IPS-15b (cell line): ENCODE measurements around the gene SMAD5.

Experiments
- H3K27me3 ChIP-seq: one replicate; pipeline ENCODE4 v1.6.1; 2013; ENCODE audit warnings: low read length; ENCODE audit not compliant: control insufficient read depth, insufficient read depth
- H3K36me3 ChIP-seq: one replicate; pipeline ENCODE4 v1.6.1; 2013; ENCODE audit warnings: low read length; ENCODE audit not compliant: control insufficient read depth, insufficient read depth
- H3K4me1 ChIP-seq: one replicate; pipeline ENCODE4 v1.6.1; 2013; ENCODE audit warnings: mild to moderate bottlenecking, low read length; ENCODE audit not compliant: control insufficient read depth, insufficient read depth
- H3K4me3 ChIP-seq: one replicate; pipeline ENCODE4 v1.5.1; 2013; ENCODE audit warnings: low read depth, low read length
- H3K9ac ChIP-seq: one replicate; pipeline ENCODE4 v1.6.1; 2013; ENCODE audit warnings: low read depth, mild to moderate bottlenecking, low read length
- H3K9me3 ChIP-seq: one replicate; pipeline ENCODE4 v1.6.1; 2013; ENCODE audit warnings: mild to moderate bottlenecking, low read length; ENCODE audit not compliant: control insufficient read depth, insufficient read depth

Gene SMAD5

GRCh38 chr5:136202469-136203205 lies 70.0 kb downstream of the SMAD5 start:
- H3K4me1 ChIP-seq: peaks cover 4% of the 10 kb centered on the region
- no peak overlapping the region for H3K9ac ChIP-seq
- H3K4me3 ChIP-seq: no peak overlapping the region
- no peaks in the 10 kb centered on the region for H3K9me3 ChIP-seq
- peaks cover 82% of the 10 kb centered on the region for H3K27me3 ChIP-seq
- H3K36me3 ChIP-seq: peaks cover 3% of the 10 kb centered on the region

DNA sequence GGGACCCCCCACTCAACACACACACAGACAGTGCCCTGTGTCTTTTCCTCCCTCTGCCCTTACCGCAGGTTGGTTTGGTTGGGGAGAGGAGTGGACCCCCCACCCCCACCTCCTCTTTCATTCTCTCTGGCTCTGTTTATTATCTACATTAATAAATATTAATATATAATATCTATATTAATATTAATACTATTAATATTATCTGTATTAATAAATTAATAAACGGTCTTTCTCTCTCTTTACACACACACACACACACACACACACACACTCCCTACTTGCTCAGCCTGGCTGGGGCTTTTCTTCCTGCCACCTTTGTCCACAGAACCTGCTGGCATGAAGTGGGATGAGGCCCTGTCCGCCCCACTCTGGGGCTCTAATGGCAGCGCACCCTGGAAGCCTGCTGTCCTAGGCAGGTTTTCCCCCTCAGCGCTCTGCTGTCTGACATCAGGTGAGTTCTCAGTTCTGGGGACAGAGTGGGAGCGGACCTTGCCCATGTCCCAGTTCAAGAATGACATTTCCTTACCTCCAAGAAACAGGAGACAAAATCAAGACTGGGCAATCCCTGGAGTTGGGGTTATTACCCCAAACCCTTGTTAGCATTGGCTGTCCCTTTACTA lies 70.8 kb downstream of the SMAD5 start:
- peaks cover 4% of the 10 kb centered on the region for H3K4me1 ChIP-seq
- H3K36me3 ChIP-seq: peaks cover 3% of the 10 kb centered on the region
- no peak overlapping the region for H3K9ac ChIP-seq
- H3K9me3 ChIP-seq: no peaks in the 10 kb centered on the region
- no peak overlapping the region for H3K4me3 ChIP-seq
- H3K27me3 ChIP-seq: peaks cover 85% of the 10 kb centered on the region

GRCh38 chr5:136205061-136205702 lies 72.5 kb downstream of the SMAD5 start:
- no peaks in the 10 kb centered on the region for H3K9me3 ChIP-seq
- peaks cover 68% of the 10 kb centered on the region for H3K27me3 ChIP-seq
- H3K36me3 ChIP-seq: peaks cover 3% of the 10 kb centered on the region
- H3K4me1 ChIP-seq: peaks cover 4% of the 10 kb centered on the region
- H3K4me3 ChIP-seq: no peak overlapping the region
- H3K9ac ChIP-seq: no peak overlapping the region

- peaks cover 4% of the 10 kb centered on the region for H3K4me1 ChIP-seq
- peaks cover 68% of the 10 kb centered on the region for H3K27me3 ChIP-seq
- H3K4me3 ChIP-seq: no peak overlapping the region
- peaks cover 3% of the 10 kb centered on the region for H3K36me3 ChIP-seq
- no peaks in the 10 kb centered on the region for H3K9me3 ChIP-seq
- H3K9ac ChIP-seq: no peak overlapping the region
These were observed 73.3 kb downstream of the SMAD5 start for GRCh38 chr5:136205941-136206340.

DNA sequence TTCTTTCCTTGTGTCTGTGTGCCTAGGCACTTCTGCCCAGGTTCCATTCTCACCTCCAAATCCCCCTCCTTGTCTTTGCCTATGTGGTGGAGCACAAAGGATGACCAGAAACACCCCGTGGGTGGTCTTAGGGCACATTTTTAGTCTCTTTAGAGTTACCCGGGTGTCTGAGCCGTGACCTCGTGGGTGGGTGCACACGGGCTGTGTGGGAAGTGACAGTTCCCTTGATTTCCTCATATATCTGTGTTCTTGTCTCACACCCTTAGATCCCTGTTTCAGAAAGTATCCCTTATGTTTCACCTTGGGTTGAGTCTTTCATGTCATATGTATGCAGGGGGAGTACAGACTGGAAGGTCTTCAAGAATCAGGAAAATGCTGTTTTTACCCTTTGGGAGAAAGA lies 73.7 kb downstream of the SMAD5 start:
- H3K9ac ChIP-seq: no peak overlapping the region
- peaks cover 3% of the 10 kb centered on the region for H3K36me3 ChIP-seq
- peaks cover 4% of the 10 kb centered on the region for H3K4me1 ChIP-seq
- H3K4me3 ChIP-seq: no peak overlapping the region
- no peaks in the 10 kb centered on the region for H3K9me3 ChIP-seq
- H3K27me3 ChIP-seq: peaks cover 68% of the 10 kb centered on the region

DNA sequence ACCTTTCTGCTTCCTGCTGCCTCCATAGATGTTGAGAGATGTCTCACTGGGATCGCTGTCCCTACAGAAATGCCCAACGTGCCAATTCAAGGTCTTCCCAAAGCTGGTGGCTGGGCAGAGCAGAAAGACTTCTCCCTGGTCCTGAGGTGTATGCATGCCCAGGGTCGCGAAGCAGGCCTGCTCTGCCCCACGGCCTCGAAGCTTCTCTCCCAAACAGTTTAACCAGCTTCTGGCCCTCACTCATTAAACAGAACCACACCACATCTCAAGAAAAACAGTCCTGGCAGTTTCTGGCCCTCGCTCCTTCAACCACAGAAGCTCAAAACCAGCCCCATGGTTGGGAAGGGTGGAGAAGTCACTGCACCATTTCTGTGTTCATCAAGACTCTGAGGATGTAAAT lies 75.0 kb downstream of the SMAD5 start:
- Histone ChIP-seq H3K36me3 (peaks cover 3% of the 10 kb centered on the region), H3K4me1 (peaks cover 4% of the 10 kb centered on the region), H3K27me3 (peaks cover 57% of the 10 kb centered on the region), H3K9ac (no peak overlapping the region), H3K4me3 (no peak overlapping the region), H3K9me3 (no peaks in the 10 kb centered on the region)

GRCh38 chr5:136208916-136209315 lies 76.3 kb downstream of the SMAD5 start:
- Histone ChIP-seq H3K9ac (no peak overlapping the region), H3K9me3 (no peaks in the 10 kb centered on the region), H3K36me3 (peaks cover 3% of the 10 kb centered on the region), H3K4me3 (no peak overlapping the region), H3K27me3 (peaks cover 54% of the 10 kb centered on the region), H3K4me1 (no peaks in the 10 kb centered on the region)

GRCh38 chr5:136209346-136209910 lies 76.8 kb downstream of the SMAD5 start:
- Histone ChIP-seq H3K36me3 (no peaks in the 10 kb centered on the region), H3K4me3 (no peak overlapping the region), H3K27me3 (peaks cover 49% of the 10 kb centered on the region), H3K4me1 (no peaks in the 10 kb centered on the region), H3K9me3 (no peaks in the 10 kb centered on the region), H3K9ac (no peak overlapping the region)

- H3K27me3 ChIP-seq: peaks cover 40% of the 10 kb centered on the region
These were observed 77.6 kb downstream of the SMAD5 start for GRCh38 chr5:136210259-136210658.

DNA sequence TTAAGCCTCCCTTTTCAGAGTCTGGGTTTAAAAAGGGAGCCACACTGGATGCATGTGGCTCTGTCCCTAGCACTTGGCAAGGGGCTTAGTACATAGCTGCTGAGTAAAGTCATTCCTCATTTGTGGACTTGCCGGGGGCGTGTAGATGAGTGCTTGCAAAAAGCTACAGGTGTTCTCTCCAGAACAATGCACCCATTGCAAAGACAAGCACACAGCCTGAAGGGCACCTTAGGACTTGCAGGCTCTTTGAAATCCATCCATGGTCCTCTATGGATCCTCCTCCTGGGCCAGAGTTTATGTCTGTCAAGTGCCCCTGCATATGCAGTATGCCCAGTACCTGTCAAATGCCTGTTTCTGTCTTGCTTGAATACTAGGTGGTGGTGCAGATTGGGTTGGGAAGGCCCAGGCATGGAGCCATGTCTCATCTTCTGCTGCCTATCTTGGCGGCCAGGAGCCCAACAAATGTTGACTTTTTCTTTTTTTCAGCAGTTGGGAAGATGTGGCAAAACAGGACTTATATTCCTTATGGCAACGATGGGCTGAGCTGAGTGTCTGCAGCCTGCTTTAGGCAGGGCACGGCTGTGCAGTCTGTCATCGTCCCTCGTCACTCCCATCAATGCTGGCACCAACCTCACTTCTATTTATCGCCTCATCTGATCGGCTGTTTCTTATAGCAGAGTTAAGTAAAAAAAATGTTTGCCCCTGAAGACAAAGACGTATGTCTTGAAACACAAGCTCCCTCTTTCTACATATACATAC lies 78.8 kb downstream of the SMAD5 start:
- H3K27me3 ChIP-seq: peaks cover 30% of the 10 kb centered on the region
- H3K36me3 ChIP-seq: no peaks in the 10 kb centered on the region
- no peak overlapping the region for H3K9ac ChIP-seq
- no peak overlapping the region for H3K4me3 ChIP-seq
- H3K4me1 ChIP-seq: no peaks in the 10 kb centered on the region
- H3K9me3 ChIP-seq: no peaks in the 10 kb centered on the region

More at GRCh38 chr5:136210259-136210658, 77.6 kb downstream of the SMAD5 start:
- Histone ChIP-seq H3K4me1 (no peaks in the 10 kb centered on the region), H3K9me3 (no peaks in the 10 kb centered on the region), H3K36me3 (no peaks in the 10 kb centered on the region), H3K4me3 (no peak overlapping the region), H3K9ac (no peak overlapping the region)

DNA sequence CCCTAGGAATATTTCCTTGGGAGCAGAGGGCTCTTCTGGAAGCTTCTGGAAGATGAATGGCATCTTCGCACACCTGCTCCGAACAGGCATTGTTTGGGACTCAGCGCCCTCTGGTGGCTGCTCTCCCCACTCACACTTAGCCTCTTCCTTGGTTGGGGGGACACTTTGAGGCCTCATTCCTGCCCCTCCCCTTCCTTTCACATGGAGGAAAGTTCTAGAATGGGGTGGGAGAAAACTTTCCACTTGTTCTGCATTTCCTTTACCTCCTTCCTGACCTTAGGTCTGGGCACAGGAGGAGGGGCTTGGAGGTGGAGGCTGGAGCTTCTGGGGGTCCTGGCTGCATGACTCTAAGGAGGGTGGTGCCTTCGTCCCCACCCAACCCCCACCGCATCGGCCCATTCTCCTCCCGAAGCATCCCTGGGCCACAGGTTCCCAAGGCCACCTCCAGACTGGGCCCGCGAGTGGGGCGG lies 79.6 kb downstream of the SMAD5 start:
- Histone ChIP-seq H3K9me3 (no peaks in the 10 kb centered on the region), H3K36me3 (no peaks in the 10 kb centered on the region), H3K4me1 (no peaks in the 10 kb centered on the region), H3K4me3 (no peak overlapping the region), H3K27me3 (peaks cover 23% of the 10 kb centered on the region), H3K9ac (no peak overlapping the region)
